ENCODE results near the gene BCDIN3D. TPM values are rescaled to one million over a fixed set of nuclear protein-coding genes. Genes with fewer than 3 reads are reported as not detected.

BCDIN3D gene
- total RNA-seq, 1 experiment from 2014 or later: 4.8 TPM

DNA sequence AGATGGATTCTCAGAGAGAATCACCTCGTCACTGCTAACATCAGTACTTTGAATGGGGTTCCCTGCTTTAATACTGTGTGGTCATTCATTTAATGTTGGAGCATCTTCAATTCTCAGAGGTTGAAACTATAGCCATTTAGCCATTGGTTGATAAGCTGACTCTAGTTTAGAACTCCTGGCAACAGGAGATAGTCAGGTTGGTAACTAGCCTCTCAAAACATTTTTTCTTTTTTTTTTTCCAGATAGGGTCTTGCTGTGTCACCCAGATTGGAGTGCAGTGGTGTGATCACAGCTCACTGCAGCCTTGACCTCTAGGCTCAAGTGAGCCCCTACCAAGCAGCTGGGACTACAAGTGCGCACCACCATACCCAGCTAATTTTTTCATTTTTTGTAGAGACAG is 11.2 kb downstream of the BCDIN3D start:
- Histone ChIP-seq H3K4me3 (ENCODE audit: low read depth in 2 of 2, low read length in 2 of 2) (no peak overlapping the region), H3K4me1 (ENCODE audit: control insufficient read depth, insufficient read depth, low read length) (peaks cover 14% of the 10 kb centered on the region), H3K36me3 (ENCODE audit: control insufficient read depth, insufficient read depth, low read length) (0 out of 2 replicates have a peak, but pooled peaks cover 3% of the 10 kb centered on the region), H3K27ac (ENCODE audit: low read length) (no peak overlapping the region), H3K9me3 (ENCODE audit: control insufficient read depth, insufficient read depth, low read depth, low read length) (no peaks in the 10 kb centered on the region), H3K27me3 (ENCODE audit: control insufficient read depth, insufficient read depth, low read length) (no peaks in the 10 kb centered on the region)
- no TSS peak for BruUV-seq (replicated peaks)
- in situ Hi-C loops (cut with HindIII; ENCODE audit: low pct_unique_long_range_greater_than_20kb, low sequenced_read_pairs): no loop called here
- DNase-seq (ENCODE audit: low read depth, low spot score) (no peak), ATAC-seq (no peak)
- ChIA-PET CTCF (no interaction called here), POLR2A (no interaction called here)
- TF ChIP-seq POLR2AphosphoS5 (IDR thresholded peaks at IDR 0.05; ENCODE audit: low read depth, low read length) (no peak), TCF7L2 (IDR thresholded peaks at IDR 0.05; ENCODE audit: low read depth, low read length) (no peak), CTCF (IDR thresholded peaks at IDR 0.05) (no peak), SIN3A (IDR thresholded peaks at IDR 0.05; ENCODE audit: borderline replicate concordance, insufficient read depth, low read depth, low read length) (no peak), REST (IDR thresholded peaks at IDR 0.05; ENCODE audit: insufficient read depth in 1 of 2, low read depth in 2 of 2, low read length in 1 of 2) (no peak)
- intact Hi-C loops (cut with micrococcal nuclease; ENCODE audit: unreplicated experiment): no loop called here

DNA sequence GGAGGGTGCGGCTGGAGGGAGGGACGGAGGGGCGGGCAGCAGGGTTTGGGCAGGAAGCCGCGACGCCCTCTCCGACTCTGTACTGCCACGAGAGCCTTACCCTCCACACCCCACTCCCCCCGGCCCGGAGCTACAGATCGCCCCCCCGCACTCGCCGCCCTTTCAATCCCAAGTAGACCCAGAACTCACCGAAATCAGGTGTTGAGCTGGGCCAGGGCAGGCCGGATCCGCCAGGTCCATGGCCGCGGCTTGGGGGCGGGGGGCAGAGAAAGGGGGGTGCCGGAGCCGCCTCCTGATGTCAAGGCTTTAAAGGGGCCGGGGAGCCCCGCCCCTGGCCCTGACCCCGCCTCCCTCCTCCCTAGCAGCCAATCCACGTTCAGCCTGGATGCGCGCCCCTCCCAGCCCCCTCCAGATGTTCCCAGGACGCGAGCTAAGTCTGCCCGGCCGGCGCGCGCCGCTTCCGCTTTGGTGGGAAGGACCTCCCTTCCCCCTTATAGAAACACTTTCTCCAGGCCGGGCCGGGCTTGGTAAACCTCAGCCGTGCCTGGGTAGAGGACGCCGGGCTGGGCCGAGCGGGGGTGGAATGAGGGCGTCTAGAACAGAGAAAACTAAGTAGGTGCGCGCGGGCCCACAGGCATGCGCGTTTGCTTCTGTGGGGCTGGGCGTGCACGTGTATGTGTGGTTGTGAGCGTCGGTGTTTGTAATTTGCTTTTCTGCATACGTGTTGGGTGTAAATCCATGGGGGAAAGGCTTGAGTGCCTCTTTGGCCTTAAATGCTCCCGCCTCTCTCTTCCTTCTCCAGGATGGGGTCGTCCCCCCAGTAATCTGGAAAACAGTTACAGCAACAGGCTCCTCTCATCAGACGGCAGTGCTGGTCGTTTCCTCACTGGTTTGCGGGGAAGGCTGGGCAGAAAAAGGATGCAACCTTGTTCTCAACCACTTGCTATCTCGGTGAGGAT is 14.5 kb downstream of the BCDIN3D start, which contains the start of gene NCKAP5L:
Gene NCKAP5L, minus strand, starts transcription at position 281 of the 959 bp plus-strand sequence. CDS start 24,369 bp downstream, outside the sequence.
- no TSS peak for BruUV-seq (replicated peaks)
- intact Hi-C loops (cut with micrococcal nuclease; ENCODE audit: unreplicated experiment): no loop called here
- ATAC-seq: peak; percentile 97
- DNase-seq (ENCODE audit: low read depth, low spot score): no peak
- peak within 1 kb of the TSS; percentile 83 for H3K27ac ChIP-seq (ENCODE audit: low read length)
- ChIA-PET CTCF (interaction anchor here (0.6 kb wide), 1 partner anchor 140 kb away, joined by 5 read pairs; no protein-coding TSS in a partner anchor), POLR2A (interaction anchor here (0.6 to 0.8 kb wide), 5 partner anchors 12 to 273 kb away, joined by 3 to 12 read pairs (median 5); no protein-coding TSS in a partner anchor)
- in situ Hi-C loops (cut with HindIII; ENCODE audit: low pct_unique_long_range_greater_than_20kb, low sequenced_read_pairs): no loop called here
- peaks cover 21% of the 10 kb centered on the region for H3K4me1 ChIP-seq (ENCODE audit: control insufficient read depth, insufficient read depth, low read length)
- no peaks in the 10 kb centered on the region for H3K27me3 ChIP-seq (ENCODE audit: control insufficient read depth, insufficient read depth, low read length)
- TF ChIP-seq TCF7L2 (IDR thresholded peaks at IDR 0.05; ENCODE audit: low read depth, low read length) (no peak), POLR2AphosphoS5 (IDR thresholded peaks at IDR 0.05; ENCODE audit: low read depth, low read length) (peak; percentile 74), SIN3A (IDR thresholded peaks at IDR 0.05; ENCODE audit: borderline replicate concordance, insufficient read depth, low read depth, low read length) (peak; percentile 62; the same call in 1 of the 2 replicates)
- H3K36me3 ChIP-seq (ENCODE audit: control insufficient read depth, insufficient read depth, low read length): 0 out of 2 replicates have a peak, but pooled peaks cover 3% of the 10 kb centered on the region
- H3K4me3 ChIP-seq (ENCODE audit: low read depth in 2 of 2, low read length in 2 of 2): peak within 1 kb of the TSS; percentile 65 to 67
- no peaks in the 10 kb centered on the region for H3K9me3 ChIP-seq (ENCODE audit: control insufficient read depth, insufficient read depth, low read depth, low read length)

Measured in Panc1 (cell line).